Measurements from ENCODE around the gene ARHGEF5.
"Not testable (repeated sequence)": the region's sequence is repeated elsewhere in the genome, so short reads cannot be mapped to it uniquely, and the experiment has no call there.

ARHGEF5 gene

DNA sequence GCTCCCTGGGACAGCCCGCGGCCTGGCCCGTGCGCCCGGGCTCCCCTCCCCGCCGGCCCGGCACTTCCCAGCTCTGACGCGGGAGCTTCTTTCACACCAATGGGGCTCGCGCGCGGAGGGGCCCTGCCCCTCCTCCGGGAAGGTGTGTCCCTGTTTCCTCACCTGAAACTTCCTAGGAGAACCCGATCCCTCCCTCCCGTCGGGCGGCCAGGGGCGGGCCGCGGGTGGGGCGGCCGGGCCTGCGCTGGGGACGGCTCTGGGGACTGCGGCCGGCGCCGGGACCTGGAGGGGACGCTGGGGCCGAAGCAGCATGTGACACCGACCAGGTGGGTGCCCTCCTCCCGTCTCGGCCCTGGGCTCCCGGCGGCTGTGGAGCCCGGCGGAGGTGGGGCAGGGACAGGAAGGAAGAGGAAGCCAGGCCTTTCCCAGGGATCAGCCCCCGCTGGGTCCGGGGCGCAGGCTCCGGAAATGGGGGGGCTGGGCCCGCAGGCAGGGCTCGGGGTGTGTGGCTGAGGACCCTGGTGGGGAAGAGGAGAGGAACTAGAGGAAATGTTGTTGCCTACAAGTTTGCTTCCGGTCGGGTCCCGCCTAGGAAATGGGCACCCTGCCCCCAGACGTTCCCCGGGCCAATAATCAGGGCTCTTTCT, at the start of gene ARHGEF5:
ARHGEF5 (plus strand) TSS at position 227 of the 647 bp plus-strand sequence. CDS start 7,268 bp downstream, outside the sequence.
- DNase-seq, result not testable (repeated sequence)

DNA sequence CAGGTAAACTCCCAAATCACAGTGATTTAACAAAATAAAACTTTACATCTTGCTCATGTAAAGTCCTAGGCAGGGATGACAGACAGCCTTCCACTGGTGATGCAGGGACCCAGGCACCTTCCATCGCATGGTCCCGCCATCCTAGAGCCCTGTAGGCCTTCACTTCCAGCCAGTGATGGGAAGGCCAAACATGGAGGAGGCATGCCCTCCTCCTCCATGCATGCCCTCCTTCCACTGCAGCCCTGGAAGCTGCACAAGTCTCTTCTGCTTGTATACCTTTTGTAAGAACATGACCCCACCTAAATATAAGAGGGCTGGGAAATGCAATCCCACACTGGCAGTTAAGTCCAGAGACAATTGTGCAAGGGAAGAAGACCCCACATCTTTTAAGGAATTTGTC, 45.5 kb upstream of the ARHGEF5 start:
- not testable (repeated sequence) for DNase-seq

- DNase-seq, result not testable (repeated sequence)
These were observed 44.0 kb upstream of the ARHGEF5 start for GRCh38 chr7:144311218-144311617.

GRCh38 chr7:144311872-144312469, 43.2 kb upstream of the ARHGEF5 start, which contains the start of gene OR2A1:
OR2A1 (plus strand) TSS chr7:144312419; CDS start chr7:144318125, 5,706 bp downstream.
- DNase-seq, result not testable (repeated sequence)

- DNase-seq, result not testable (repeated sequence)
These were observed 37.7 kb upstream of the ARHGEF5 start for GRCh38 chr7:144317537-144317936.

- DNase-seq, result not testable (repeated sequence)
These were observed 35.7 kb upstream of the ARHGEF5 start for GRCh38 chr7:144319547-144319946.

DNA sequence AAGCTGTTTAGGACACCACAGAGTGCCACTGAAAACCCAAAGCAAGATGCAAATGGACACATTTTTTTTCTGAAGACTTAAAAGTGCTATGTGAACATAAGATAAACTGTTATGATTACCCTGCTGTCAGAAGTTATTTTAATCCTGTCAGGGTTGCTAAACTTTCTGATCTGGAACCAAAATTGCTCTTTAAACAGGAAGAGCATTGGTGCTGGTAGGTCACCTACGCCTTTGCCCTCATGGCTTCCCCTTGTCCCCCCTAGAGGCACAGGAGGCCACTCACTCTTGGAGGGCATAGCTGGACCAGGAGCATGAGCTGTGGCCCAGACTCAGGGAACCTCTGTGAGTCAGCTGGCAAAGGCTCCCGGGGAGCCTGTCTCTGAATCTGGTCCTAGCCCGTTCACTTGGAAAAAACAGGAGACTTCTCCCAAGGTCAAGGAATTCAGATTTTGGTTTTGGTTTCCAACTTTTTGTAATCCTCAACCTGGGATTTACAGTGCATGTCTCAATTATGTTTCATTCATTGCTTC, 33.5 kb upstream of the ARHGEF5 start:
- DNase-seq, result not testable (repeated sequence)

GRCh38 chr7:144323359-144323758, 31.8 kb upstream of the ARHGEF5 start:
- not testable (repeated sequence) for DNase-seq

DNA sequence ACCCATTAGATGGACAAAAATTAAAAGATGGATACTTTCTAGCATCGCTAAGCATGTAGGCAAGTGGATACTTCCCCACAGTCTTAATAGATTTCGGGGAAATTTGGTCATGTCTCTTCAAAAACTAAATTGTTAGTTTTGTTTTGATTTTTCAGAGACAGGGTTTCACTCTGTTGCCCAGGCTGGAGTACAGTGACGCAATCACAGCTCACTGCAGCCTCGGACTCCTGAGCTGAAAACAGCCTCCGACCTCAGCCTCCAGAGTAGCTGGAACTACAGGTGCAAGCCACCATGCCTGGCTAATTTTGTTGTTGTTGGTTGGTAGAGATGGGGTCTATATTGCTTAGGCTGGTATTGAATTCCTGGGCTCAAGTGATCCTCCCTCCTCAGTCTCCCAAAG, 29.3 kb upstream of the ARHGEF5 start:
- DNase-seq, result not testable (repeated sequence)

GRCh38 chr7:144330044-144330443, 25.2 kb upstream of the ARHGEF5 start:
- not testable (repeated sequence) for DNase-seq

GRCh38 chr7:144331221-144331995, 23.8 kb upstream of the ARHGEF5 start:
- not testable (repeated sequence) for DNase-seq

DNA sequence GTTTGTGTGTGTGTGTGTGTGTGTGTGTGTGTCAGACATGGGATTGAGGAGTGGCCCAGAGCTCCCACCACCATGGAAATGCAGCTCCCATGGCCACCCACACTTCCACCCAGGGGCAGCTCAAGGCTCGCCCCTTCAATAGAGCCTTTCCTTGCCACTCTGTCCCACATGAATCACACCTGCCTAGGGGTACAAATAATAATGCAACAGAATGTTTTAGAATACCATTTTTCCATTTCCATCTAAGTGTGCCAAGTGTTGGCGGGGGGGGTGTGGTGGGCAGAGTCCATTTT, 23.3 kb upstream of the ARHGEF5 start:
- DNase-seq, result not testable (repeated sequence)

DNA sequence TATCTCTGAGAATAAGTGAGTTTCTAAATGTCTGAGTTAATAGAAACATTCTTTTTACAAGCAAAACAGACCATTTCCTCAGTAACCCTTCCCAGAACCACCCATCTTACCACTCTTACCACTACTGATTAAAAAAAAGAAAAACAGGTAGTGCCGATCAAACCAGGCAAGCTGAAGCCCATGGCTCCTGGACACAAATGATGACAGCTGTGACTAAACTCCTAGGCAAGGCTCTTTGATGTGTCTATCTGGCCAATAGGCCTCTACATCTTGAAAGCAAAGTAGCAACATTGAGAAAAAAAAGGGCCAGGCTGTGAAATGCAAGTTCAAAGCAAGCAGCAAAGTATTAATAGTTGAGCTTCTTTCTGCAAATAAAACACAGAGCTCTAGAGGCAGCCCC, 6.6 kb upstream of the ARHGEF5 start:
- not testable (repeated sequence) for DNase-seq

- DNase-seq, result peak; percentile 3
These were observed 3.5 kb upstream of the ARHGEF5 start for GRCh38 chr7:144351667-144352066.

- DNase-seq, result not testable (repeated sequence)
These were observed 983 bp downstream of the ARHGEF5 start for GRCh38 chr7:144356185-144356584.

- DNase-seq, result not testable (repeated sequence)
These were observed 1.7 kb downstream of the ARHGEF5 start for GRCh38 chr7:144356860-144357259.

DNA sequence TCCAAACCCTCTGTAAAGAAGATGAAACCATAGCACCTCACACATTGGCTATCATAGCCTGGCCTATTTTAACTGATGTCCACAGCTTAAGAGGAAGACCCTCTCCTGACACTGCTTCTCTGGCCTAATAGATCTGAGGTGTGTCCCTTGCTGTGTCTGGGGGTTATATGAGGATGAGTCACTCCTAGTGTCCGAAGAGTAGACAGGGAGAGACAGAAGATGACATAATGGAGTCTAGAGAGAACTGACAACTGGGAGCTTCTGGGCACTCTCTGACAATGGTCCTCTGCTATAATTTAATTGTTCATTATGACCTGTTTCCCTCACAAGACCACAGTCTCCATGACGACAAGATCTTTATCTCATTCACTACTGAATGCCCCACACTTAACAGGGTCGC, 6.9 kb downstream of the ARHGEF5 start:
- not testable (repeated sequence) for DNase-seq

- DNase-seq, result not testable (repeated sequence)
These were observed 10.3 kb downstream of the ARHGEF5 start for GRCh38 chr7:144365523-144365922.

DNA sequence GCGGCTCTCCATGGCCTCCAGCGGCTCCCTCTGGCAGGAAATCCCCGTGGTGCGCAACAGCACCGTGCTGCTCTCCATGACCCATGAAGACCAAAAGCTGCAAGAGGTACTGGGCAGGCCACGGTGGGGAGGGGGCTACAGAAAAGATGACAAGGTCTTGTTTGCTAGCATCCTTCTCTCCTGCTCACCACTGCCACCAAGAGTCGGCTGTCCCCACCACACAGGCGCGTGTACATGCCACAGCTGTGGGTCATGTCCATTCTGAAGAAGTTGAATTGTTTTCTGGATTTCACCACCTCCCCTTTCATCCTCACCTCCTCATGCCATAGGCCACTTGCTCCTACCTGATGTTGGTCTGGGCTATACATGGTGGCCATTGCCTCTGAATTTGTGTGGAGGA, 12.0 kb downstream of the ARHGEF5 start:
- not testable (repeated sequence) for DNase-seq

GRCh38 chr7:144369221-144369620, 14.0 kb downstream of the ARHGEF5 start:
- not testable (repeated sequence) for DNase-seq

DNA sequence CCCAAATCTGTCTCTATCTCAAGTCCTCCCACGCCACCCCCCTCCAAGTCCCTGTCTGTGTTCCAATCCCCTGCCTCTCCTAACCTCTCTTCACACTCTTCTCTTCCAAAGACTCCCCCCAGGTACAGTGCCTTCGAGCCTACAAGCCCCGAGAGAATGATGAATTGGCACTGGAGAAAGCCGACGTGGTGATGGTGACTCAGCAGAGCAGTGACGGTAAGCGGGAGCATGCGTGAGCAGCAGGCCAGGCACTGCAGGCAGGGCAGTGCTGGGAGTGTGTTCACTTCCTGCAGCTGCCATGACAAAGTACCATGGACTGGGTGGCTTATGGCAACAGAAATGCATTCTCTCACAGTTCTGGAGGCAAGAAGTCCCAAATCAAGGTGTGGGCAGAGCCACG, 23.4 kb downstream of the ARHGEF5 start:
- no peak for DNase-seq

- no peak for DNase-seq
These were observed 24.7 kb downstream of the ARHGEF5 start for GRCh38 chr7:144379776-144380384.

GRCh38 chr7:144384071-144384470, 28.9 kb downstream of the ARHGEF5 start:
- no peak for DNase-seq
